Right atrium auricular region (tissue), 2 donors: ENCODE measurements around the gene AP2M1. TPM values are rescaled to one million over a fixed set of nuclear protein-coding genes. Genes with fewer than 3 reads are reported as not detected.

Source experiments
- DNase-seq: peaks from one replicate; pipeline ENCODE4 v3.0.0-alpha.2; 2019; ENCODE audit warnings: low spot score
- H3K27ac ChIP-seq, 2 donors: fragments of 200-600 bp; sonication (generic); 1 replicate in 1 of 2; 2 replicates in 1 of 2; pipeline ENCODE4 v1.5.1; 2016 to 2019
- H3K27me3 ChIP-seq, 2 donors: fragments of 200-600 bp; sonication (generic); one replicate each; pipeline versions ENCODE4 v1.5.1 to v1.6.0; 2017 to 2019
- H3K36me3 ChIP-seq: fragments of 200-600 bp; sonication (generic); one replicate; pipeline ENCODE4 v1.5.1; 2016
- H3K4me1 ChIP-seq, 2 donors: fragments of 200-600 bp; sonication (generic); one replicate each; pipeline versions ENCODE4 v1.5.1 to v1.6.0; 2017 to 2019
- H3K4me3 ChIP-seq, 2 donors: fragments of 200-600 bp; sonication (generic); 1 replicate in 1 of 2; 2 replicates in 1 of 2; pipeline ENCODE4 v1.5.1; 2017 to 2019; ENCODE audit warnings: mild to moderate bottlenecking in 1 of 2, moderate library complexity in 1 of 2
- H3K9me3 ChIP-seq, 2 donors: fragments of 200-600 bp; sonication (generic); one replicate each; pipeline ENCODE4 v1.5.1; 2019
- CTCF ChIP-seq, 2 donors: fragments of 200-600 bp; sonication (generic); IDR thresholded peaks; one replicate each; pipeline ENCODE4 v1.5.1; 2019; ENCODE audit warnings: antibody characterized with exemption in 2 of 2
- total RNA-seq, 2 donors: library from RNA; depleted of rRNA; stranded (reverse); fragments of >200 nt; gene quantifications; one replicate each; pipeline ENCODE4 v1.1.0, GENCODE V29; 2016

AP2M1 gene
- total RNA-seq, 2 donors from 2014 or later, result 183 to 235 TPM

GRCh38 chr3:184167786-184168185, 6.9 kb upstream of the AP2M1 start:
- Histone ChIP-seq H3K27ac (peak overlapping the region in 1 of 2 donors; percentile 13), H3K36me3 (peaks cover 87% of the 10 kb centered on the region), H3K27me3 (no peaks in the 10 kb centered on the region), H3K4me1 (peaks cover 0 to 13% of the 10 kb centered on the region in 2 donors), H3K9me3 (no peaks in the 10 kb centered on the region), H3K4me3 (no peak overlapping the region)
- no peak for DNase-seq
- TF ChIP-seq CTCF (IDR thresholded peaks at IDR 0.05), result no peak

- Histone ChIP-seq H3K4me1 (peaks cover 0 to 7% of the 10 kb centered on the region in 2 donors), H3K4me3 (no peak overlapping the region), H3K27ac (peak overlapping the region in 1 of 2 donors; percentile 13), H3K9me3 (no peaks in the 10 kb centered on the region), H3K36me3 (peaks cover 81% of the 10 kb centered on the region), H3K27me3 (no peaks in the 10 kb centered on the region)
- no peak for TF ChIP-seq CTCF (IDR thresholded peaks at IDR 0.05)
- DNase-seq, result no peak
Measured at GRCh38 chr3:184168363-184169120, 6.1 kb upstream of the AP2M1 start.

- H3K4me1 ChIP-seq, result peaks cover 0 to 9% of the 10 kb centered on the region in 2 donors
- H3K36me3 ChIP-seq, result peaks cover 64% of the 10 kb centered on the region
- H3K27me3 ChIP-seq, result no peaks in the 10 kb centered on the region
- no peak for TF ChIP-seq CTCF (IDR thresholded peaks at IDR 0.05)
- DNase-seq, result no peak
- no peak overlapping the region for H3K4me3 ChIP-seq
- no peaks in the 10 kb centered on the region for H3K9me3 ChIP-seq
- H3K27ac ChIP-seq, result no peak overlapping the region
Measured at GRCh38 chr3:184169896-184170875, 4.5 kb upstream of the AP2M1 start.

GRCh38 chr3:184171562-184171961, 3.1 kb upstream of the AP2M1 start:
- peaks cover 51% of the 10 kb centered on the region for H3K36me3 ChIP-seq
- no peaks in the 10 kb centered on the region for H3K27me3 ChIP-seq
- no peak overlapping the region for H3K4me3 ChIP-seq
- H3K27ac ChIP-seq, result no peak overlapping the region
- no peak for DNase-seq
- TF ChIP-seq CTCF (IDR thresholded peaks at IDR 0.05), result no peak
- peaks cover 0 to 20% of the 10 kb centered on the region in 2 donors for H3K4me1 ChIP-seq
- H3K9me3 ChIP-seq, result no peaks in the 10 kb centered on the region

GRCh38 chr3:184172681-184173373, 1.8 kb upstream of the AP2M1 start:
- peaks cover 0 to 33% of the 10 kb centered on the region in 2 donors for H3K4me1 ChIP-seq
- H3K27ac ChIP-seq, result no peak overlapping the region
- peaks cover 48% of the 10 kb centered on the region for H3K36me3 ChIP-seq
- DNase-seq, result no peak
- no peaks in the 10 kb centered on the region for H3K9me3 ChIP-seq
- no peaks in the 10 kb centered on the region for H3K27me3 ChIP-seq
- no peak for TF ChIP-seq CTCF (IDR thresholded peaks at IDR 0.05)
- no peak overlapping the region for H3K4me3 ChIP-seq
